Body of pancreas (tissue), 4 donors: ENCODE measurements around the gene TCF7. TPM values are rescaled to one million over a fixed set of nuclear protein-coding genes. Genes with fewer than 3 reads are reported as not detected.

Experiments used
- ATAC-seq: fragments of 150-250 bp; one replicate; pipeline ENCODE4 v1.9.1; 2016
- DNase-seq, 4 donors: peaks; one replicate each; pipeline ENCODE4 v3.0.0-alpha.2; 2019
- H3K27ac ChIP-seq, 4 donors: fragments of 200-600 bp; sonication (generic); 1 replicate in 3 of 4; 2 replicates in 1 of 4; pipeline versions ENCODE4 v1.5.1 to v1.6.1; 2016 to 2019; ENCODE audit warnings: mild to moderate bottlenecking in 1 of 4, mixed read lengths in 1 of 4, moderate library complexity in 1 of 4
- H3K27me3 ChIP-seq, 2 donors: fragments of 200-600 bp; sonication (generic); one replicate each; pipeline ENCODE4 v1.6.0; 2016; ENCODE audit warnings: mild to moderate bottlenecking in 1 of 2
- H3K36me3 ChIP-seq, 2 donors: fragments of 200-600 bp; sonication (generic); replicated peaks in 1 of 2; 2 replicates each; pipeline ENCODE4 v1.5.1; 2016; ENCODE audit warnings: low read depth in 2 of 2; ENCODE audit not compliant: insufficient read depth in 1 of 2
- H3K4me1 ChIP-seq: fragments of 200-600 bp; sonication (generic); one replicate; pipeline ENCODE4 v1.6.0; 2016
- H3K4me3 ChIP-seq, 2 donors: fragments of 200-600 bp; sonication (generic); 1 replicate in 1 of 2; 2 replicates in 1 of 2; pipeline ENCODE4 v1.5.1; 2016 to 2019
- H3K9me3 ChIP-seq, 3 donors: fragments of 200-600 bp; sonication (generic); 1 replicate in 2 of 3; 2 replicates in 1 of 3; pipeline ENCODE4 v1.5.1; 2016
- CTCF ChIP-seq, 7 experiments: fragments of 450-650 bp in 4 of 7; fragments of 200-600 bp in 3 of 7; sonication (generic) in 3 of 7; IDR thresholded peaks; one replicate each; pipeline ENCODE4 v1.5.1; 2016 to 2019; ENCODE audit warnings: antibody characterized with exemption in 7 of 7
- POLR2A ChIP-seq, 3 donors: fragments of 450-650 bp; IDR thresholded peaks; one replicate each; pipeline ENCODE4 v1.6.1; 2016; ENCODE audit warnings: antibody characterized with exemption in 3 of 3, mild to moderate bottlenecking in 2 of 3
- WGBS, 2 donors: methylation state at CpG; one replicate each; pipeline ENCODE4 v1.1.5; 2017; 5-methylcytosine and 5-hydroxymethylcytosine counted together
- intact Hi-C: fragments of 100-400 bp; cut with DNase I; formaldehyde crosslinking; loops from one replicate; pipeline ENCODE4 v1.15.1; 2023
- total RNA-seq, 2 donors: library from RNA; depleted of rRNA; stranded (reverse); fragments of >200 nt; gene quantifications; one replicate each; pipeline ENCODE4 v1.1.0, GENCODE V29; 2016

Gene TCF7
- total RNA-seq, 2 donors from 2014 or later, result 6.3 to 9.1 TPM

GRCh38 chr5:134072471-134073210 lies 41.8 kb upstream of the TCF7 start:
- Histone ChIP-seq H3K27ac (no peak overlapping the region), H3K4me1 (peaks cover 10% of the 10 kb centered on the region), H3K27me3 (no peaks in the 10 kb centered on the region), H3K9me3 (no peaks in the 10 kb centered on the region), H3K4me3 (no peak overlapping the region), H3K36me3 (no peaks in the 10 kb centered on the region)
- TF ChIP-seq POLR2A (IDR thresholded peaks at IDR 0.05) (no peak), CTCF (IDR thresholded peaks at IDR 0.05) (no peak)
- ATAC-seq (no peak), DNase-seq (no peak)
- WGBS, 2 donors, result 90% methylated on average over 7 to 8 of the region's 8 CpGs
- intact Hi-C loops, result no loop called here

- Histone ChIP-seq H3K4me3 (no peak overlapping the region), H3K27ac (no peak overlapping the region), H3K36me3 (no peaks in the 10 kb centered on the region), H3K4me1 (peaks cover 10% of the 10 kb centered on the region), H3K27me3 (no peaks in the 10 kb centered on the region), H3K9me3 (no peaks in the 10 kb centered on the region)
- intact Hi-C loops, result no loop called here
- no peak for DNase-seq
- no peak for TF ChIP-seq CTCF (IDR thresholded peaks at IDR 0.05)
- no peak for TF ChIP-seq POLR2A (IDR thresholded peaks at IDR 0.05)
- ATAC-seq, result no peak
- WGBS, 2 donors, result 46% methylated on average over 2 of the region's 2 CpGs
Measured at GRCh38 chr5:134073404-134073803, 41.1 kb upstream of the TCF7 start.

- DNase-seq (no peak), ATAC-seq (no peak)
- TF ChIP-seq CTCF (IDR thresholded peaks at IDR 0.05) (no peak), POLR2A (IDR thresholded peaks at IDR 0.05) (no peak)
- Histone ChIP-seq H3K36me3 (no peaks in the 10 kb centered on the region), H3K9me3 (no peaks in the 10 kb centered on the region), H3K27me3 (no peaks in the 10 kb centered on the region), H3K4me3 (no peak overlapping the region), H3K4me1 (peaks cover 10% of the 10 kb centered on the region), H3K27ac (no peak overlapping the region)
- 83 to 87% methylated on average over 2 of the region's 2 CpGs for WGBS, 2 donors
- intact Hi-C loops, result no loop called here
Measured at GRCh38 chr5:134075102-134075501, 39.4 kb upstream of the TCF7 start.

- no peaks in the 10 kb centered on the region for H3K36me3 ChIP-seq
- intact Hi-C loops, result no loop called here
- TF ChIP-seq CTCF (IDR thresholded peaks at IDR 0.05), result no peak
- H3K4me1 ChIP-seq, result no peaks in the 10 kb centered on the region
- no peaks in the 10 kb centered on the region for H3K9me3 ChIP-seq
- ATAC-seq, result no peak
- no peak overlapping the region for H3K27ac ChIP-seq
- no peaks in the 10 kb centered on the region for H3K27me3 ChIP-seq
- no peak overlapping the region for H3K4me3 ChIP-seq
- peak in 2 of 4 donors; percentile 27 to 43 for DNase-seq
- WGBS, 2 donors, result 61 to 71% methylated on average over 8 of the region's 8 CpGs
Measured at GRCh38 chr5:134077926-134078580, 36.4 kb upstream of the TCF7 start.
